CD14-positive monocyte (primary cell): ENCODE results near the gene TMEM170A. TPM values are rescaled to one million over a fixed set of nuclear protein-coding genes. Genes with fewer than 3 reads are reported as not detected.

ENCODE experiments used
- DNase-seq, 3 donors: peaks; one replicate each; pipeline ENCODE4 v3.0.0-alpha.2; 2011 to 2022
- H2AFZ ChIP-seq: 2 replicates; pipeline ENCODE4 v1.6.0; 2012; ENCODE audit warnings: mild to moderate bottlenecking, low read depth, low read length, inconsistent platforms; ENCODE audit not compliant: insufficient read depth, poor library complexity, severe bottlenecking
- H3K27ac ChIP-seq, 2 donors: 1 replicate in 1 of 2; 2 replicates in 1 of 2; pipeline ENCODE4 v1.5.1; 2012 to 2013; ENCODE audit warnings: low read length in 2 of 2, control low read depth in 1 of 2, inconsistent platforms in 1 of 2, low read depth in 1 of 2, mild to moderate bottlenecking in 1 of 2
- H3K27me3 ChIP-seq, 2 donors: one replicate each; pipeline versions ENCODE4 v1.6.0 to v1.6.1; 2011 to 2013; ENCODE audit warnings: low read length in 2 of 2; ENCODE audit not compliant: control insufficient read depth in 2 of 2, insufficient read depth in 2 of 2
- H3K36me3 ChIP-seq, 2 donors: replicated peaks in 1 of 2; 1 replicate in 1 of 2; 2 replicates in 1 of 2; pipeline versions ENCODE4 v1.5.1 to v1.6.1; 2012 to 2013; ENCODE audit warnings: low read length in 2 of 2, control low read depth in 1 of 2, inconsistent platforms in 1 of 2, mild to moderate bottlenecking in 1 of 2; ENCODE audit not compliant: insufficient read depth in 2 of 2, control insufficient read depth in 1 of 2
- H3K4me1 ChIP-seq, 2 donors: 1 replicate in 1 of 2; 2 replicates in 1 of 2; pipeline versions ENCODE4 v1.5.1 to v1.6.1; 2012 to 2013; ENCODE audit warnings: low read length in 2 of 2, control low read depth in 1 of 2, inconsistent platforms in 1 of 2, mild to moderate bottlenecking in 1 of 2, moderate library complexity in 1 of 2; ENCODE audit not compliant: insufficient read depth in 2 of 2, control insufficient read depth in 1 of 2
- H3K4me2 ChIP-seq: replicated peaks from 2 replicates; pipeline ENCODE3; 2012; ENCODE audit warnings: low read length, moderate library complexity, mild to moderate bottlenecking; ENCODE audit not compliant: poor library complexity, severe bottlenecking; ENCODE audit errors: extremely low read depth
- H3K4me3 ChIP-seq, 3 experiments: fragments of 200-600 bp in 1 of 3; sonication (generic) in 1 of 3; replicated peaks in 1 of 3; 1 replicate in 2 of 3; 2 replicates in 1 of 3; pipeline ENCODE4 v1.5.1; 2011 to 2013; ENCODE audit warnings: low read length in 3 of 3, mild to moderate bottlenecking in 3 of 3, control low read depth in 2 of 3, low read depth in 2 of 3, inconsistent platforms in 1 of 3, moderate library complexity in 1 of 3
- H3K79me2 ChIP-seq: 2 replicates; pipeline ENCODE4 v1.6.0; 2012; ENCODE audit warnings: mild to moderate bottlenecking, control low read depth, inconsistent platforms, low read length, moderate library complexity; ENCODE audit not compliant: insufficient read depth
- H3K9ac ChIP-seq: 2 replicates; pipeline ENCODE4 v1.6.0; 2017; ENCODE audit warnings: low read length, mild to moderate bottlenecking; ENCODE audit not compliant: insufficient read depth, poor library complexity, severe bottlenecking
- H3K9me3 ChIP-seq, 2 donors: replicated peaks in 1 of 2; 1 replicate in 1 of 2; 2 replicates in 1 of 2; pipeline versions ENCODE4 v1.5.1 to v1.6.1; 2012 to 2013; ENCODE audit warnings: low read length in 2 of 2, control low read depth in 1 of 2; ENCODE audit not compliant: control insufficient read depth in 1 of 2, insufficient read depth in 1 of 2
- H4K20me1 ChIP-seq: 2 replicates; pipeline ENCODE4 v1.6.0; 2012; ENCODE audit warnings: mild to moderate bottlenecking, low read length, control low read depth, moderate library complexity; ENCODE audit not compliant: insufficient read depth
- H3K27ac Mint-ChIP-seq, 7 donors: one replicate each; pipeline ENCODE4 v1.8.0; 2020; ENCODE audit warnings: mild to moderate bottlenecking in 7 of 7, mixed read lengths in 7 of 7, moderate library complexity in 6 of 7, inconsistent platforms in 2 of 7
- H3K27me3 Mint-ChIP-seq, 3 donors: one replicate each; pipeline ENCODE4 v1.8.0; 2021 to 2022; ENCODE audit warnings: low read depth in 3 of 3, mild to moderate bottlenecking in 3 of 3, mixed read lengths in 3 of 3, moderate library complexity in 3 of 3, inconsistent platforms in 1 of 3
- H3K36me3 Mint-ChIP-seq, 2 donors: one replicate each; pipeline ENCODE4 v1.8.0; 2020; ENCODE audit warnings: mixed read lengths in 2 of 2, inconsistent platforms in 1 of 2, mild to moderate bottlenecking in 1 of 2
- H3K4me1 Mint-ChIP-seq: one replicate; pipeline ENCODE4 v1.8.0; 2020; ENCODE audit warnings: mild to moderate bottlenecking, mixed read lengths
- H3K4me3 Mint-ChIP-seq, 2 donors: one replicate each; pipeline ENCODE4 v1.8.0; 2020; ENCODE audit warnings: mild to moderate bottlenecking in 2 of 2, mixed read lengths in 2 of 2, moderate library complexity in 1 of 2
- H3K9me3 Mint-ChIP-seq, 7 donors: one replicate each; pipeline ENCODE4 v1.8.0; 2020 to 2022; ENCODE audit warnings: mixed read lengths in 7 of 7, mild to moderate bottlenecking in 6 of 7, moderate library complexity in 6 of 7, inconsistent platforms in 2 of 7
- CTCF ChIP-seq: fragments of 200-600 bp; IDR thresholded peaks from one replicate; pipeline ENCODE4 v1.8.0; 2022; ENCODE audit warnings: antibody characterized with exemption, mild to moderate bottlenecking
- WGBS: methylation state at CpG from one replicate; pipeline ENCODE4 v1.1.5; 2013; ENCODE audit warnings: missing lambda C conversion rate; ENCODE audit not compliant: insufficient coverage; 5-methylcytosine and 5-hydroxymethylcytosine counted together
- intact Hi-C, 2 donors: fragments of 100-400 bp; cut with micrococcal nuclease; formaldehyde crosslinking; loops; one replicate each; pipeline versions ENCODE4 v1.15.0 to v1.15.1; 2023
- polyA plus RNA-seq, 3 donors: library from polyadenylated mRNA; depleted of rRNA in 1 of 3; unstranded in 2 of 3; stranded (reverse) in 1 of 3; fragments of 300-500 nt in 2 of 3; fragments of >200 nt in 1 of 3; fragmentation: Illumina TruSeq in 2 of 3; gene quantifications; 1 replicate in 2 of 3; 2 replicates in 1 of 3; pipeline ENCODE4 v1.2.3, GENCODE V29; 2012 to 2021

The TMEM170A gene
- polyA plus RNA-seq, 3 donors: 17.9 to 31.6 (median 25.4) TPM

- no peak overlapping the region for H3K4me2 ChIP-seq
- H4K20me1 ChIP-seq: no peaks in the 10 kb centered on the region
- no peaks in the 10 kb centered on the region for H3K9me3 Mint-ChIP-seq
- no peak overlapping the region for H3K4me3 Mint-ChIP-seq
- no peaks in the 10 kb centered on the region for H3K9me3 ChIP-seq
- no peak overlapping the region for H2AFZ ChIP-seq
- H3K36me3 ChIP-seq: peaks cover 3 to 10% of the 10 kb centered on the region in 2 donors
- no peaks in the 10 kb centered on the region for H3K4me1 ChIP-seq
- H3K27ac ChIP-seq: no peak overlapping the region
- H3K9ac ChIP-seq: no peak overlapping the region
- 60% methylated on average over 2 of the region's 3 CpGs for WGBS
- TF ChIP-seq CTCF: peak; percentile 75
- H3K27ac Mint-ChIP-seq: no peak overlapping the region
- H3K27me3 Mint-ChIP-seq: peaks cover 0 to 2% (median 0%) of the 10 kb centered on the region in 3 donors
- intact Hi-C loops: no loop called here
- peaks cover 40 to 47% of the 10 kb centered on the region in 2 donors for H3K36me3 Mint-ChIP-seq
- H3K4me3 ChIP-seq: no peak overlapping the region
- H3K27me3 ChIP-seq: no peaks in the 10 kb centered on the region
- H3K79me2 ChIP-seq: no peaks in the 10 kb centered on the region
- peaks cover 5% of the 10 kb centered on the region for H3K4me1 Mint-ChIP-seq
- peak in 1 of 3 donors; percentile 3 for DNase-seq
Measured at GRCh38 chr16:75402821-75403475, 61.5 kb downstream of the TMEM170A start.

- Mint-ChIP-seq H3K9me3 (no peaks in the 10 kb centered on the region), H3K27me3 (peaks cover 0 to 2% (median 0%) of the 10 kb centered on the region in 3 donors), H3K36me3 (peaks cover 39 to 41% of the 10 kb centered on the region in 2 donors), H3K4me3 (no peak overlapping the region), H3K4me1 (peaks cover 2% of the 10 kb centered on the region), H3K27ac (no peak overlapping the region)
- DNase-seq: no peak
- Histone ChIP-seq H3K4me2 (no peak overlapping the region), H4K20me1 (no peaks in the 10 kb centered on the region), H2AFZ (no peak overlapping the region), H3K27me3 (no peaks in the 10 kb centered on the region), H3K9me3 (no peaks in the 10 kb centered on the region), H3K27ac (no peak overlapping the region), H3K9ac (no peak overlapping the region), H3K4me3 (no peak overlapping the region), H3K4me1 (no peaks in the 10 kb centered on the region), H3K79me2 (no peaks in the 10 kb centered on the region), H3K36me3 (peaks cover 3 to 10% of the 10 kb centered on the region in 2 donors)
- TF ChIP-seq CTCF: no peak
- intact Hi-C loops: no loop called here
- no CpG with 5 or more reads among the region's 2 CpGs for WGBS
Measured at GRCh38 chr16:75402159-75402820, 62.2 kb downstream of the TMEM170A start.
